ENCODE measurements around the gene RBM10.
A peak's percentile ranks its signal among the peaks of the same experiment; 100 is the strongest.

RBM10 gene

DNA sequence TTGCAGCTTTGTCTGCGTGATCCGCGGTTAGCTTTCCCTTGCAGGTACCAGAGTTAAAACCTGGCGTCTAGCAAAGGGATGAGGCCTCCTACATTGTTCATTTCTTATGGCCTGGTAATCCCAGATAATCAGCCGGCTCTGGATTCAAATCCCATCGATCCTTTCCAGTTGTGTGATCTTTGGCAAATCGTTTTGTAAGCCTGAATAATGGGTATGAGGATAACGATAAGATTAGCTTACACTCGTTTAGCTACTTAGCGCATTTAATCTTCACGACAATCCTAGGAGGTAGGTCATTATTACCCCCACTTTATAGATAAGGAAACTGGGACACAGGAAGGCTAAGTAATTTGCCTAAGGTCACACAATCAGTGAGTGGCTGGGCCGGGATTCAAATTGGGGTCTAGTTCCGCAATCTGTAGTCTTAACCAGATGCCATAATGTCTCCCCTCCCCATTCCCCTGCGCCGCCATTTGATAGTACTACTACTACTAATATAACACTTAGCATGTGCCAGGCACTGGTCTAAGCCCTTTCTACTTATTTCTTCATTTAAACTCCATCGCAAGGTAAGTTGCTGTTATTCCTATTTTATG, 46.9 kb downstream of the RBM10 start:
- no peaks in the 10 kb centered on the region for H3K9me3 ChIP-seq (ENCODE audit: control insufficient read depth, insufficient read depth, low read length)
- H3K9ac ChIP-seq (ENCODE audit: low read depth, low read length), result peak overlapping the region; percentile 81; the same call in 1 of the 2 replicates
- H3K36me3 ChIP-seq (ENCODE audit: insufficient read depth, low read length), result peaks cover 9% of the 10 kb centered on the region
- peaks cover 20% of the 10 kb centered on the region for H3K4me1 ChIP-seq (ENCODE audit: insufficient read depth, low read length)

DNA sequence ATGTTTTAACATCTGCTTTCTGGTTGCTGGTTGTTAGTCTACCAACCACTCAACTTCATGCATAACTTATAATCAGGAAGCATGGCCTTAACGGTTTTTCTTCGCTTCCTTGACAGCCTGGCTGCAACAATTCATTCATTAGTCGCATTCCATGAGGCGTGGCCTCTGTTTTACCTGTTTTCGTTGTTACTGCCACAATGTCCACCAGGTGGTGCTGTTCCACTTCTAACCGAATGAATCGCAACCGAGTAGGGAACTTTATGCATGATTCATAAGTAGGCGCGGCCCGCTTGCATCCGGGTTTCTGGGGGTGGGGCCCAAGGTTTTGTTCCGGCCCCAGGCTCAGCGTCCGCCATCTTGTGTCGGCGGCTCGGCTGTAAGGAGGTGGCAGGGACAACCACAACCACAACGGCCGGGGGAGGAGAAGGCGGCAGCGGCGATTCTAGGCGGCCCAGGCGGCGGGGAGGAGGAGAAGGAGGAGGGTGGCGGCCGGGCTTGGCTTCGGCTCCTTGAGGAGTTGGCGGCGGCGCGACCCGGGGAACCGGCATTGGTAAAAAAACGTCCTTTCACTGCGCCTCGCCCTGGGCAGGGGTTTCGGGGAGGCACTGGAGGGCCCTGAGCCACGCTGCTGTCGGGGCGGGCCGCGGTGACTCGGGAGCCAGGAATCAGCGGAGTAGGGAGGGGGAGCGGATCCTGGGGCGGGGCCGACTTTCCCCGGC, 48.6 kb downstream of the RBM10 start, which contains the start of gene UBA1:
UBA1 (plus strand) TSS at position 355 of the 719 bp plus-strand sequence. CDS start 4,974 bp downstream, outside the sequence.
- H3K9me3 ChIP-seq (ENCODE audit: control insufficient read depth, insufficient read depth, low read length), result no peaks in the 10 kb centered on the region
- H3K36me3 ChIP-seq (ENCODE audit: insufficient read depth, low read length), result peaks cover 21% of the 10 kb centered on the region
- peaks cover 32% of the 10 kb centered on the region for H3K4me1 ChIP-seq (ENCODE audit: insufficient read depth, low read length)
- H3K9ac ChIP-seq (ENCODE audit: low read depth, low read length), result peak within 1 kb of the TSS; percentile 92

DNA sequence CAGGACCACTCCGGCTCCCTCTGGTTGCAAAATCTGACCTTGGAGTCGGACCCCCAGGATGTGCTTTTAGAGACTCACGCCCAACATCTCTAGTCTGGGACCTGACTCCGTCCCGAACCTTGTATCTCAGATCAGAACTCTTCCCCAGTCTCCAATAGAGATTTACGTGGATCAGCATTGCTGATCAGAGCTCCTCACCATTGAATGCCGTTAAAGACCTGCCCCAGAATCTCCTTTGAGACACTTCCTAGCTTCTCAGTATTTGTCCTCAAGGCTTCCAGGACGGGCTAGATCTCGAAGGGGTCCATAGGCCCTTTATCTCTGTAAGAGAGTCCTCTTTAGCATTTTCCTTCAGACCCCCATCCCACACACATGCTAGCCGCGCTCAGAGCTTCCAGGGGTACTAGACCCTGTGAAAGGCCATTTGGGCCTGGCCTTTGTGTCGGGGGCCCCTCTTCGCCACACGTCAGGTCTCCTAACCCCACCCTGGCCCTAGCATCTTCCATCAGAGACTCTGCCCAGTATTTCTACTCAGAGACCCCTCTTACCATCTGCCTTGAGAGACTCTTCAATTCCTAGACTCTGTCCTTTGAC, 49.3 kb downstream of the RBM10 start:
- H3K9ac ChIP-seq (ENCODE audit: low read depth, low read length), result peak overlapping the region; percentile 92
- H3K4me1 ChIP-seq (ENCODE audit: insufficient read depth, low read length), result peaks cover 34% of the 10 kb centered on the region
- H3K9me3 ChIP-seq (ENCODE audit: control insufficient read depth, insufficient read depth, low read length), result no peaks in the 10 kb centered on the region
- peaks cover 28% of the 10 kb centered on the region for H3K36me3 ChIP-seq (ENCODE audit: insufficient read depth, low read length)

DNA sequence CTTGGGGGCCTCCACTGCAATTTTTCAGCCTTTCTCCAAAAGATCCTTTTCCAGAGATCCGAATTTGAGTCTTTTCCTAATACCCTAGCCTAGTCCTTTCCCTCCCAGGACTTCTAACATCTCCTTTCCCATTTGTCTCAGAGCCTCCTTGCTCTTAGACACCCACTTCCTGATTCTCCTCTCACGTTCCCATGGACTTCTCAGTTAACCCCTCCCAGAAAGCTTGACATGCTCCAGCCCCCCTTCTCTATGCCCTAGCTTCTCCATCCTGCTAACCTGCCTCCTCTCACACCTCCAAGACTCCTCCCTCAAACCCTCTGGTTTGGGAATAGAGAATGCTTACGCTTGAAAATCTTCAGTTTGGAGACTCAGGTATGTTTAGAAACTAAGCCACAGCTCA, 51.1 kb downstream of the RBM10 start:
- peaks cover 34% of the 10 kb centered on the region for H3K4me1 ChIP-seq (ENCODE audit: insufficient read depth, low read length)
- H3K9ac ChIP-seq (ENCODE audit: low read depth, low read length), result no peak overlapping the region
- no peaks in the 10 kb centered on the region for H3K9me3 ChIP-seq (ENCODE audit: control insufficient read depth, insufficient read depth, low read length)
- peaks cover 44% of the 10 kb centered on the region for H3K36me3 ChIP-seq (ENCODE audit: insufficient read depth, low read length)

DNA sequence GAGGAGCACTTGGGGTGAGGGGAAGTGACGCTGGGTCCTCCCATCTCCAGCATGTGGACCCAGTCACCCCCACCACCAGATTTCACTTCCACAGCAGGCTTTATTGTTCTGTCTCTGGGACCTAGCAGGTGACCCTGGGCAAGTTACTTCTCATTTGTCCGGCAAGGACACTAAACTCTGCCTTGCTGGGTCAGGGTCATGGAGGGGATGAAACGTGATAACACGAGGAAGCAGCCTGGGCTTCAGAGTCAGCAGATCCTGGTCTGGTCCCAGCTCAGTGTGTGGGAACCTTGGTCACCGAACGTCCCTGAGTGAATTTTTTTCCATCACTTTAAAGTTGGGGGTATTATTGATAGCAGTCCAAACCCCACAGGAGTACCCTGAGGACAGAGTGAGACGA, 52.5 kb downstream of the RBM10 start:
- H3K36me3 ChIP-seq (ENCODE audit: insufficient read depth, low read length), result peaks cover 58% of the 10 kb centered on the region
- no peaks in the 10 kb centered on the region for H3K9me3 ChIP-seq (ENCODE audit: control insufficient read depth, insufficient read depth, low read length)
- H3K9ac ChIP-seq (ENCODE audit: low read depth, low read length), result no peak overlapping the region
- H3K4me1 ChIP-seq (ENCODE audit: insufficient read depth, low read length), result peaks cover 34% of the 10 kb centered on the region

DNA sequence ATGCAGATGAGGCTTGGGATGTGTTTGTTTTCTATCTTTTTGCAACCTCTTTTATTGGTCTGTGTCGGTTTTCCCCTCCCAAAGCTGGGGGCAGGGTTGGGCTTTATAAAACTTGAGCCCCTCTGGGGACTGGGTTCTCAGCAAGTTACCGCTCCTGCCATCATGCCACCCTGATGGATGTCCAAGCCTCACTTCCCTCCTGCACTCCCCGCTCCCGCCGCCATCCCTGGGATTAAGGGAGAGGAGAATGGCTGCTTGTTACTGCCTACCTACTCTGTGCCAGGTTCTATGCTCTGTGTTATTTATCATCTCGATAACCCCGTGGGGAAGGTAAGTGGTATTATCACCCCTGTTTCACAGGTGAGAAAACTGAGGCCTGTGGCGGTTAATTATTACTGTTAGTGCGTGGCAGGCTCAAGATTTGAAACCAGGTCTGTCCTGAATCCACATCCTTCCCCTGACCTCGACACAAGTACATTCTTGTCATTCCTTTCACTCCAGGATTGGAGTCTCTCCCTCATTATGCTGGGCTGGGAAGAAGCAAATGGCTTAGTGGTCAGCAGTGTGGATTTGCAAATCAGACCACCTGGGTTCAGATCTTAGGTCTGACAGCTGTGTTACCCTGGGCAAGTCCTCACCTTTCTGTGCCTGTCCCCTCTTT, 53.1 kb downstream of the RBM10 start:
- Histone ChIP-seq H3K36me3 (ENCODE audit: insufficient read depth, low read length) (peaks cover 64% of the 10 kb centered on the region), H3K4me1 (ENCODE audit: insufficient read depth, low read length) (peaks cover 30% of the 10 kb centered on the region), H3K9me3 (ENCODE audit: control insufficient read depth, insufficient read depth, low read length) (no peaks in the 10 kb centered on the region), H3K9ac (ENCODE audit: low read depth, low read length) (no peak overlapping the region)

DNA sequence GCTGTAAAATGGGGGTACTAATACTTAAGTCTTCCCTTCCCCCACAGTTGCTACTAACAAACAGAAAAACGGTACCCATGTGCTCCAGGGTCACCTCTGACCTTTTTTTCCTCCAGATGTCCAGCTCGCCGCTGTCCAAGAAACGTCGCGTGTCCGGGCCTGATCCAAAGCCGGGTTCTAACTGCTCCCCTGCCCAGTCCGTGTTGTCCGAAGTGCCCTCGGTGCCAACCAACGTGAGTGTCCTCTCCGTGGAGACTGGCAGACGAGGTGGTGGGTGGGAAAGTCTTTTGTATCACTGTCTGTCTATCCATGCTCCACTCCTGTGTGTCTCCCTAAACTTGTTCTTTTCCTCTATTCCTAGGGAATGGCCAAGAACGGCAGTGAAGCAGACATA, 53.7 kb downstream of the RBM10 start:
- H3K9ac ChIP-seq (ENCODE audit: low read depth, low read length), result no peak overlapping the region
- H3K36me3 ChIP-seq (ENCODE audit: insufficient read depth, low read length), result peaks cover 69% of the 10 kb centered on the region
- peaks cover 30% of the 10 kb centered on the region for H3K4me1 ChIP-seq (ENCODE audit: insufficient read depth, low read length)
- H3K9me3 ChIP-seq (ENCODE audit: control insufficient read depth, insufficient read depth, low read length), result no peaks in the 10 kb centered on the region

DNA sequence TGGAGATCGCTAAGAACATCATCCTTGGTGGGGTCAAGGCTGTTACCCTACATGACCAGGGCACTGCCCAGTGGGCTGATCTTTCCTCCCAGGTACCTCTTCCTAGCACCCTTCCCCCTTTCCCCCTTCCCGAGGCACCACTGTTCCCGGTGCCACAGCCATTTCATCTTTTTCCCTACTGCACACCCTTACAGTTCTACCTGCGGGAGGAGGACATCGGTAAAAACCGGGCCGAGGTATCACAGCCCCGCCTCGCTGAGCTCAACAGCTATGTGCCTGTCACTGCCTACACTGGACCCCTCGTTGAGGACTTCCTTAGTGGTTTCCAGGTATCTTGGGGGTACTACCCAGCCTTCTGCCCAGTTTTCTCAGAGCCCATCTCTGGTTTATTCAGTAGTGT, 54.3 kb downstream of the RBM10 start:
- Histone ChIP-seq H3K9me3 (ENCODE audit: control insufficient read depth, insufficient read depth, low read length) (no peaks in the 10 kb centered on the region), H3K36me3 (ENCODE audit: insufficient read depth, low read length) (peaks cover 69% of the 10 kb centered on the region), H3K9ac (ENCODE audit: low read depth, low read length) (no peak overlapping the region), H3K4me1 (ENCODE audit: insufficient read depth, low read length) (peaks cover 30% of the 10 kb centered on the region)

DNA sequence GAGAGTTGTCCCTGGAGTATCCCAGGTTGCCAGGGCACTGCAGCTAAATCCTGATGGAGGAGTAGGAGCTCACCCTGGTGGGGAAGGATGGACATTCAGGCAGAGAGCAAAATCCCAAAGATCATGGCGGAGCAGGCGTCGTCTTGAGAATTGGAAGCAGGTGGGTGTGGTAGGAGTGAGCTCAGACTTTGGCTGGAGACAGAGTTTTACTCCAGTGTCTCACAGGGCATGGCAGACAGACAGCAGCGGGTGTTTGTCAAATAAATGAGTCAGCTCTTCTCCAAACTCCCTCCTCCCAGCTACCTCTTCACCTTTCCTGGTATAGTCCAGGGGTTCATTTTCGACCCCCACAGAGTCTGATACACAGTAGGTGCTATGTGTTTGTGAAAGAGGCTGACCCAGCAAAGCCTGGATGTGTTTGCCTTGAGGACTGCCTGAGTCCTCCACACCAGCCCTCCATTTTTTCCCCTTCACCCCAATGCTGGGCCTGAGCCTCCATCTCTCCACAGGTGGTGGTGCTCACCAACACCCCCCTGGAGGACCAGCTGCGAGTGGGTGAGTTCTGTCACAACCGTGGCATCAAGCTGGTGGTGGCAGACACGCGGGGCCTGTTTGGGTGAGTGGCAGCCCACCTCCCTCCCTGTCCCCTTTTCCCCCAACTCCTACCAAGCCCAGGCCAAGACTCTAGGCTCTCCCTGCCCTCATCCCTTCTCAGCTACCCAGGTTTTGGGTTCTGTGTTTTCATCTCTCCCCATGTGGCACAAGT, 55.5 kb downstream of the RBM10 start:
- Histone ChIP-seq H3K9ac (ENCODE audit: low read depth, low read length) (no peak overlapping the region), H3K36me3 (ENCODE audit: insufficient read depth, low read length) (peaks cover 75% of the 10 kb centered on the region)

DNA sequence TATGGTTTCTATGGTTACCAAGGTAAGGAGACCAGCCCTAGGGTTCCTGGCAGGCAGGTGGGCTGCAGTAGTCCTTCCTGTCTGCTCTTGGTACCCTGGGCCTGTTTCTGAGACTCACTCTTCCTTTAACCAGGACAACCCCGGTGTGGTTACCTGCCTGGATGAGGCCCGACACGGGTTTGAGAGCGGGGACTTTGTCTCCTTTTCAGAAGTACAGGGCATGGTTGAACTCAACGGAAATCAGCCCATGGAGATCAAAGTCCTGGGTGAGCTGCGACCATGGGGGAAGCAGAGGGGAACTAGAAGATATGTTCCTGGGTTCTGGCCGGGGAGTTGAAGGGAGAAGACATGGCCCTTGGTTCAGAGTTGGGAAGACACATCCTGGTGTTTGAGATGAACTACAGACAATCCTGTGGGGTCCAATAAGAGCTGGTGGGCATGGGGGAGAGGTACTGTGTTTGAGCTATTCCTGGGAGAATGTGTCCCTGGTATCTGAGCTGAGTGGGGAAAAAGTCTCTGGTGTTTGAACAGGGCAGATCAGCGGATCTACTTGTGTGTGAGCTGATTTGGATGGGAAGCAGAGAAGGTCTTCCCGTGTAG, 56.4 kb downstream of the RBM10 start:
- Histone ChIP-seq H3K9me3 (ENCODE audit: control insufficient read depth, insufficient read depth, low read length) (no peaks in the 10 kb centered on the region), H3K4me1 (ENCODE audit: insufficient read depth, low read length) (peaks cover 19% of the 10 kb centered on the region), H3K9ac (ENCODE audit: low read depth, low read length) (no peak overlapping the region), H3K36me3 (ENCODE audit: insufficient read depth, low read length) (peaks cover 79% of the 10 kb centered on the region)

More for the DNA sequence above, 55.5 kb downstream of the RBM10 start:
- peaks cover 28% of the 10 kb centered on the region for H3K4me1 ChIP-seq (ENCODE audit: insufficient read depth, low read length)
- H3K9me3 ChIP-seq (ENCODE audit: control insufficient read depth, insufficient read depth, low read length), result no peaks in the 10 kb centered on the region

DNA sequence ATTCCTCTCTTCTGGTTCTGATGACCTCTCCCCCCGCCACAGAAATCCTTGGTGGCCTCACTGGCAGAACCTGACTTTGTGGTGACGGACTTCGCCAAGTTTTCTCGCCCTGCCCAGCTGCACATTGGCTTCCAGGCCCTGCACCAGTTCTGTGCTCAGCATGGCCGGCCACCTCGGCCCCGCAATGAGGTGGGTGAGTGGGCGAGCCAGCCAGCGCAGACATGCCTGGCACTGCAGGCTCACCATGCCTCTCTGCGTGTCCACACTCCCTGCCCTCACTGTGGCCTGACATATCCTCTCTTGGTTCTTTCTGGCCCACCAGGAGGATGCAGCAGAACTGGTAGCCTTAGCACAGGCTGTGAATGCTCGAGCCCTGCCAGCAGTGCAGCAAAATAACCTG, 57.3 kb downstream of the RBM10 start:
- Histone ChIP-seq H3K4me1 (ENCODE audit: insufficient read depth, low read length) (peaks cover 13% of the 10 kb centered on the region; the same call in 1 of the 2 replicates), H3K36me3 (ENCODE audit: insufficient read depth, low read length) (peaks cover 81% of the 10 kb centered on the region), H3K9ac (ENCODE audit: low read depth, low read length) (no peak overlapping the region), H3K9me3 (ENCODE audit: control insufficient read depth, insufficient read depth, low read length) (no peaks in the 10 kb centered on the region)

DNA sequence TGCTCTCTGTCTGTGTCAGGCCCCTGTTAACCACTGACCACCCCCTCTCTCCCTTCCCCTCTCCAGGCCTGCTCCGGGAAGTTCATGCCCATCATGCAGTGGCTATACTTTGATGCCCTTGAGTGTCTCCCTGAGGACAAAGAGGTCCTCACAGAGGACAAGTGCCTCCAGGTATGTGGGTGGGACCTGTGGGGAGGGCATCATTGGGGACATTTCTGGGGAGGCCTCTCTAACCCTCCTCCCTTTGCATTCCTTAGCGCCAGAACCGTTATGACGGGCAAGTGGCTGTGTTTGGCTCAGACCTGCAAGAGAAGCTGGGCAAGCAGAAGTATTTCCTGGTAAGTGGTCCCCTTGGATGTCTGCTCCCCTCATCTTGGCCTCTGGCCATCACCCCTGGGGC, 57.9 kb downstream of the RBM10 start:
- H3K9me3 ChIP-seq (ENCODE audit: control insufficient read depth, insufficient read depth, low read length), result no peaks in the 10 kb centered on the region
- H3K9ac ChIP-seq (ENCODE audit: low read depth, low read length), result no peak overlapping the region
- H3K36me3 ChIP-seq (ENCODE audit: insufficient read depth, low read length), result peaks cover 83% of the 10 kb centered on the region
- peaks cover 10% of the 10 kb centered on the region; the same call in 1 of the 2 replicates for H3K4me1 ChIP-seq (ENCODE audit: insufficient read depth, low read length)

DNA sequence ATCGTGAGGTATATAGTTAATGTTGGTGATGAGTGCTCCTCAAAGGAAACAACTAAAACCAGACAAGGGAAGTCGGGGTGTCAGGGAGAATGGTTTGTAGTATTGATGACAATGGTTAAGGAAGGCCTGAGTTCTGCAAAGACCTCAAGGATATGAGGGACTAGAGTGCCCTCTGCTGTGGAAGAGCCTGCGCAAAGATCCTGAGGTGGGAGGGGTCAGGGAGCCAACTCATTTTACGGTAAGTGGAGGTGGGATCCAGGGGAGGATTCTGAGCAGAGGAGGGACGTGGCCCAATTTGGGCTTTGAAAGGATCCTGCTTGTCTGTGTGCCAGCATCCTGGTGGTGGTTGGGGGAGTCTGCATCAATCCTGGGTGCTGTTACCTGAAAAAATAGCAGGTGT, 59.9 kb downstream of the RBM10 start:
- H3K36me3 ChIP-seq (ENCODE audit: insufficient read depth, low read length), result peaks cover 85% of the 10 kb centered on the region
- H3K9ac ChIP-seq (ENCODE audit: low read depth, low read length), result no peak overlapping the region
- H3K4me1 ChIP-seq (ENCODE audit: insufficient read depth, low read length), result no peaks in the 10 kb centered on the region
- H3K9me3 ChIP-seq (ENCODE audit: control insufficient read depth, insufficient read depth, low read length), result no peaks in the 10 kb centered on the region

DNA sequence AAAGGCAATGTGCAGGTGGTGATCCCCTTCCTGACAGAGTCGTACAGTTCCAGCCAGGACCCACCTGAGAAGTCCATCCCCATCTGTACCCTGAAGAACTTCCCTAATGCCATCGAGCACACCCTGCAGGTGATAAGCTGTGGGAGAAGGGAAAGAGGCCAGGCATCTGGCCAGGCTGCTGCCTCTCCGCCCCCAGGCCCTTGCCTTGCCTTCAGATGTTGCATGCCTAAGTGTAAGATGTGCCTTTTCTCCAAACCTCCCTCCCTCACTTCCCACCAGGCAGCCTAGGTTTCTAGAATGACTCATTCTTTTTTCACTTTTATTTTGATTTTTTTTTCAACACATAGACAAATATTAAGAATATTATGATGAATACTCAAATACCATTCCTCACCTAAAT, 61.3 kb downstream of the RBM10 start:
- H3K4me1 ChIP-seq (ENCODE audit: insufficient read depth, low read length), result no peaks in the 10 kb centered on the region
- no peaks in the 10 kb centered on the region for H3K9me3 ChIP-seq (ENCODE audit: control insufficient read depth, insufficient read depth, low read length)
- H3K36me3 ChIP-seq (ENCODE audit: insufficient read depth, low read length), result peaks cover 81% of the 10 kb centered on the region
- no peak overlapping the region for H3K9ac ChIP-seq (ENCODE audit: low read depth, low read length)
